Retina (tissue), 1 donor: ENCODE results near the gene CHPF.

Source experiments
- DNase-seq: peaks from one replicate; pipeline ENCODE4 v3.0.0-alpha.2; 2016

The CHPF gene

DNA sequence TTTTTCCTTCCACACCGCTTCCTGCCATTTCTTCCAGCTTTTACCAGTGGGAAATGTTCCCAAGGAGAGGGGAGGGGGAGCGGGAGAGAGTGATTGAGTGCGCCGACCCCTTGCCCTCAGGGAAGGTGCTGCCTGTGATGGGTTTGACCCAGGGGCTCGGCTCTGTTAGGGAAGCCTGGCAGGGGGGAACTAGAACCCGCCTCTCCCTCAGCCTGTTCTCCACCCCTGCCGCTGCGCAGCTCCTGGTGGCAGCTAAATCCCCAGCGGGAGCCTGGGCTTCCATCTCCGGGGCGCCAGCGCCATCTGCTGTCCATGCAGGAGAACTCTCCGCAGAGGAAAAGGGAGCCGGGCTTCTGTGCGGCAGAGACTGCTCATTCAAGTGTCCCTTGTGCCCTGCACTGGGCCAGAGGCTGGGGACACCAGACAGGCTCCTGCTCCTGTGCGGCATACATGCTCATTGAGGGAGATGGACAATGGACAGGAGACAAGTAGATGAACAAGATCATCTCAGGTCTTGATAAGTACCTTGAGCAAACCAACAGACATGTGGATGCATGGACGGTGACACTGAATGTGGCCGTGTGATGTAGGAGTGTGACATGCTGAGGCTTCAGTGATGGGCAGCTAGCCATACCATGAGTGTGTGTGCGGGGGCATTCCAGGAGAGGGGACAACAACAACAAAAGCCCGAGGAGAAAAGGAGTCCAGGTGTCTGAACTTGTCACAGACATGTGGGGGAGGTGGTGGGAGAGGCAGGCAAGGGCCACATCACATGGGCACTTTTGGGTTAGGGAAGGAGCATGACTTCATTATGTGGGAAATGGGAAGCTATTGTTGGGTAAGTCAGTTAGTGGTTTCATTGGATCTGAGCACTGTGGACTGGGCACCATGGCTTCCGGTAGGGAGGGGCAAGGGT, 13.3 kb downstream of the CHPF start:
- peak; percentile 93 for DNase-seq

DNA sequence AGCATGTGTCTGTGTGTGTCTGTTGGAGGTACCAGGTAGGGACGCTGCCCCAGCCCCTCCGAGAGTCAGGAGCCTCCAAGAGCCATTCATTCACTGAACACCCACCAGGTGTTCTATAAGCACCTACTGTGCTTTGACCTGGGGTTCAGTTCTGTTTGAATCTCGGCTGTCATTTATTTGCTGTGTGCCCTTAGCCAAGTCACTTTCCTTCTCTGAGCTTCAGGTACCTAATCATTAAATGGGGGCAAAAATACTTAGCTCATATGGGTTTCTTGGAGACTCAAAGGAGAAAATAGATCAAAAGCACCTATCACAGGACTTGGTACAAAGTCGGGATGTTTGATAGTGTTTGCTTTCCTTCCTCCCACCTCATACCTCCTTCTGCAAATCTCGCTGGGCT, 16.1 kb downstream of the CHPF start:
- DNase-seq = no peak

DNA sequence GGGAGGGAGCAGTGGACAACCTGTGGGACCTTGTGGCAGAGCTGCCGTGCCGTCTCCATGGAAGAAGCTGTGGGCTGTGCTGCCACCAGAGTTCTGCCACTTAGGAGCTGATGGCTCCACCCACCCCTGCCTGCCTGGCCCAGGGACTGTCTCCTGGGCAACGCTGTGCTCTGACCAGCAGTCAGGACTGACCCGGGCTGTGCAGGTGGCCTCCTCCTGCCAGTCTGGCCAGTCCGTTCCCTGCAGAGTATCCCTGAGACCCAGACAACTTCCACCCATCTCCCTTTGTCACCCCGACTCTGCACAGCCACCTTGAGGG, 16.6 kb downstream of the CHPF start:
- peak; percentile 50 for DNase-seq

DNA sequence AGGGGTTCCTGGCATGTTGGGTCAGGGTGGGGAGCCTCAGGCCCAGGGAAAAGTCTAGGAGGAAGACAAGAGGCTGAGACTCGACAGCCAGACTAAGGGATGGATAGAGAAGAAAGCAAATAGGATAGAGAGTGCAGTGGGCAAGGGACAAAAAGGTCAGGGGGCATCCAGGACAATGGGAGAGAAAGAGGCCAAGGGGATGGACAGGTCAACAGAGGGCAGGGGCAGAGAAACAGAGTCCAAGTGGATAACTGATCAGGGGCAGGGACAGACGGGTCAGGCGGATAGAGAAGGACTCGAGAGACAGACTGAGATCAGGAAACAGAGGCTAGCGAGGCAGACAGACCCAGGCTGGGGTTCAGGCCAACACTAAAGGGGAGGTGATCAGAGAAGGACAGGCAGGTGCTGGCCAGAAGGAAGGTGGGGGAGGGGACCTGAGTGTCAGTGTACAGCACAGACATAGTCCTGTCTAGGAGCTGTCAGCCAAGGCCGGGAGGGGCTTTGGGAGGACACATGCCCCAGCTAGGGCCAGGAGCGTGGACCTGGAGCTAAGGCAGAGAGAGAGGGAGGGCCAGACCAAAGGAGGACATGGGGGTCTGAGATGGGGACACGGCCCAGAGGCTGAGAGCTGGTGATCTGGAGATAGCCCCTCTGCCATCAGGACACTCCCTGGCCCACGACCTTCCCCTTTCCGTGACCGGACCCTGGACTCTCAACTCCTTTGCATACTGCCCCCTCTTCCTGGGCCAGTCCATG, 17.1 kb downstream of the CHPF start:
- no peak for DNase-seq

DNA sequence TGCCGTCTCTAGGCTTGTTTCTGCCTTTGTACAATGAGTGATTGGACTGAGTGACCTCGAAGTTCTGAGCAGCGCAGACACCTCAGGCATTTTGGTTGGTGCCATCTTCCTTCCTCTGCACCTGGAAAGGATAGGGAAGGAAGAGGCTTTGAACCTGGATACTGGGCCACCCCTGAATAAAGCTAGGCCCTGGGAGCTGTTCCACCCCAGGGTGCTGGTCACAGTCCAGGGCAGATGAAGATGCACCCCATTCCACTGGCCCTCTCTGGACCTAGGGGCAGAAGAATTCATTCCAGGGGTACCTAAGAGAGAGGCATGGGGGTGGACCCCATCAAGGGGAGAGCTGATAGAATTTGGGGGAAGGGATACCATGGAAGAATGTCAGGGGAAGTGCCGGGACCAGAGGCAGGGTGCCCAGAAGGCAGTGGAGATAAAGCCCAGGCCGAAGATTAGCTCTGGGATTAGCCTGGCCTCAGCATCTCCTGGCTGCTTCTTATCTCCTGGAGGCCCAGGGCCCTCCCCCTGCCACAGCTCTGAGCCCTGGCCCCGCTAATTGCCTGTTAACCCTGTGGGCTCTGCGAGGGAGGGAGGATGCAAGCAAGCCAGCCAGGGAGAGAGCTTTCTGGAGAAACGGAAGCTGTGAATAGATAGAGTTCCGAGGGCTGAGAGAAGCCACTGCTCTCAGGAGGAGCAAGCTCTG, 17.9 kb downstream of the CHPF start:
- DNase-seq = peak; percentile 66

DNA sequence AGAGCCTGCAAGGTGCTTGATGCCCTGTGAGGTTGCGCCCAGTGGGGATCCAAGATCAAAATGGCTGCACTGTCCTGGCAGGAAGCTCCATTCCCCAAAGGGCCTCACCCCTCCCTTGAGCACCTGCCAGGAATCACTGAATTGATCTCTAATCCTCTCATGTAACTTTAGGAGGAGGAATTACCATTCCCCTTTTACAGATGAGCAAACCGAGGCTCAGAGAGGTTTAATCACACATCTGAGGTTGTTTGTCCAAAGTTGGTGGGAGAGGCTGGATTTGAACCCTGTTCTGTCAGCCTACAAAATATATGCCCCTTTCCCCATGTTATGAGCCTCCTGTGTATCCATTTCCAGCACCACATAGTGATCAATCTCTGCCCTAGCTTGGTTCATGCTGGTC, 18.8 kb downstream of the CHPF start:
- no peak for DNase-seq

DNA sequence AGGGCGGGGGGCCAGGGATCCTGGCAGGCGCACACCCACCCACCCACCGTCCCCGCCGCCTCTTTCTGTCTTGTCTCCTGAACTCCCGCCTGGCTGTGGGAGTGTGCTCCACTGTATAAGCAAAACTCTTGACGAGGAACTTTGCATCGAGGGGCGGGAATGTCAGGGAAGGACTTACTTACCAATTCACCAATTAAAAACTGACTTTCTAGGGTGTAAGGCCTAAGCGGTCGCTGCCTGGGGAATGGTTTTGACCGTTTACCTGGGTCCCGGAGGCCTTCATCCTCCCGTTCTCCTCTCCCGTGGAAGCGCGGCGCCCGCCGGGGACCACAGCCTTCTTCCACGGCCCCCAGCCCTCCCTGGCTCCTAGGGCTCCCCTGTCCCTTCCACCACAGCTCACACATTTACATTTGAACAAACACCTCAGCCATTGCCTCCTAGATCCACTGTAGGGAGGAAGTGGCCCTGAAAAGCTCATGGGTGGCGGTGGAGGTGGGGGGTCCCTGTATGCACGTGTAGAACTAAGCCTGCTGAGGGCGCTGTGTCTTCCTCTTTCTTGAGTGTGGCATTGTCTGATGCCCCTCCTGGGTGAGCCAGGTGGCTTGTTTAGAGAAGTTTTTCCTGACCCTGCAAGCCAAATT, 20.5 kb downstream of the CHPF start:
- no peak for DNase-seq

DNA sequence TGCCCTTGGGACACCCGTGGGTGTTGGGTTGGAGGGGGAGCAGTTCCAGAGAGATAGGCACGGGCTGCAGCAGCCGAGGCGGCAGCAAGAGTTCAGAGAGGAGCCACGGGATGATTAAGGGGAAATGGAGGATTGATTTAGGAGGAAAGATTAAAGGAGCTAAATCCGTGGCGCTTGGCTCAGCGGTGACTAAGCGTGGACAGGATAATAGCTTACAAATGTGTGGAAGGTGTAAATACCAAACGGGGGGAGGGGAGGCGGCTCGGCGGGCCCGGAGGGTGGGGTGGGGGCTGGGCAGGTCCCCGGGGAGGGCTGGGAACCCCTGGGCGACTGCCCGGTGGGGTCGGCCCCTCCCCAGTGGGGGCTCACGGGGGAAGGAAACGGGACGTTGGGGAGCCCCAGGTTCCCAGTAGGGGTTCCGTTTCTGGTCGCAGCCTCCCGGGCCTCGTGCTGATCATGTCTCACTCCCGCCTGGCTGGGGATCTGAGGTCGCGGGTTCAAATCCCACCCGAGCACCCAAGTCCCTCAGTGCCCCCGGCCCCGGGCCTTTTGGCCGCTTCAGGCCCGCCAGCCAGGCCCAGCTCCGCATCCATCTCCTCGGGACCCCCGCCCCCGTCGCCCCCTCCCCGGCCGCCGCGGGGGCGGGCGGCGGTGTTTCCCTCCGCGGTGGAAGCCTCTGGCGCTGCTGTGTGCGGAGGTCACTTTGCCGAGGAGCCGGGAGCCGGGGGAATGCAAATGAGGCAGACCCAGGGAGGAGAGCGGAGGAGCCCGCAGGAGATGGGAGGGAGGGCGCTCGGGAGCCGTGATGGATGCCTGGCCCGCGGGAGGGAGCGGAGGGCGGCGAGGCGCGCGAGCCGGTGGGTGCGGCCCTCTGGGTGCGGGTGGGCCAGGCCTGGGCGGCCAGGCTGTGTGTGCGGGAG, 21.2 kb downstream of the CHPF start:
- DNase-seq = no peak

DNA sequence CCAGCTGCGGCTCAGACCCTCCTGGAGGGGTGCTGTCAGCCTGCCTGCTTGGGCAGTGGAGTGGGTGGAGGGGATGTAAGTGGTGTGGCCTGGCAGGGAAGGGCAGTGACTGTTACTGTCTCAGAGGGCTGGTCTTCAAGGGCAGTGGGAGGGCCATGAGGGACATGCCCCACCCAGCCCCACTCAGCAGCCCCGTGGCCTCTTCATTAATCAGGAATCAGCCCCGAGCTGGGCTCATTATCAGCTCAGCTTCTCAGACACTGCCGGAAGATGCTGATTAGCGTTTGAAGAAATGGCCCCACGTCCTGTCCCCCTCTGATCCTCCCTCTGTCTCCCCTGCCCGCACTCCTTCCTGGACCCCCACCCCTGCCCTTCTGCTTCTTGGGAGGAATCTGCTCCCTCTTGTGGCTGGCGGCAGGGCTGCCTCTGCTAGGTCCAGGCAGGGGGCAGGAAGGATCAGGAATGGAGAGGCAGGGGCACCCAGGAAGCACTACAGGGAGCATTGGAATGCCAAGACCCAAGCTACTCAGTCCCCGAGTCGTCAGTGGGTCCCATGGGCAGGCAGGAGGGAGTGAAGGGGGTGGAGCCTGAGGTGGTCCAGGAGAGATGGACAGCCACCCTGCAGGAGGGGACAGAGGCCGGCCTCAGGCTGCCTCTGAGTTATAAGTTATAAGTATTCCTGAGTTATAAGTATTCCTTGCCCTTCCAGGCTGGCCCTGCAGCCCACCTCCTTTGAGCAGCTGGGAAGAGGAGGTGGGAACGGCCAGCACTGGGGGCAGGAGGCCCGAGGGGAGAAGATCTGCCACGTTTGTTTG, 22.3 kb downstream of the CHPF start:
- DNase-seq = peak; percentile 79

DNA sequence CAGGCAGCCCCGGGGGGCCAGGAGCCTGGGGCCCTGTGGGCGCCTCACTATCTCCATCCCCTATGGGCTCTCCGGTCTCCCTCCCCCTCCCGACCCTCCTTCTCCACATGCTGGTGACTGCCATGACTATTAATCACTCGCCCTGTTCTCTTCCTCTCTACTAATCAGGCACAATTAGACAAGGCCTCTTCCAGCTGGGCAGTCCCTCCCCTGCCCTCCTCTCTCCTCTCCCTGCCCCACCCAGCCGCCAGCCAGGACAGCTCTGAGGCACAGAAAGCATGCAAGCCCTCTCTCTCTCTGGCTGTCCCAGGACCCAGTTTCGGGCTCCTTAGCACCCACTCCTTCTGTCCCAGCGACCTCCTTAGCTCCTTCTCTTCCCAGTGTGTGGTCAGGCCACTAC, 23.5 kb downstream of the CHPF start:
- DNase-seq = peak; percentile 39

DNA sequence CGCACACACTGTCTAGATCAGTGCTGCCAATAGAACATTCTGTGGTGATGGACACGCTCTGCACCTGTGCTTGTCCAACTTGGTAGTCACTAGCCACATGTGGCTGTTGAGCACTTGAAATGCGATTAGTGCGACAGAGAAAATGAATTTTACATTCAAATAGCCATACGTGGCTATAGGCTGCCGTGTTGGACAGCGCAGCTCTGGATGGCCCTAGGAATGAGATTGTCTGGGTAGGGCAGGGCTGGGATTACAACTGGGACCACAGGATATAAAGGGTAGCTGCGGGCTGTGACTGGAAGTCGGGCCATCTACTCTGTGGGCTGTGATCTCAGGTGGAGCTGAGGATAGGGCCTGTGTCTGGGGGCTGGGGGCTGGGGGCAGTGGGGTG, 24.1 kb downstream of the CHPF start:
- DNase-seq = no peak

DNA sequence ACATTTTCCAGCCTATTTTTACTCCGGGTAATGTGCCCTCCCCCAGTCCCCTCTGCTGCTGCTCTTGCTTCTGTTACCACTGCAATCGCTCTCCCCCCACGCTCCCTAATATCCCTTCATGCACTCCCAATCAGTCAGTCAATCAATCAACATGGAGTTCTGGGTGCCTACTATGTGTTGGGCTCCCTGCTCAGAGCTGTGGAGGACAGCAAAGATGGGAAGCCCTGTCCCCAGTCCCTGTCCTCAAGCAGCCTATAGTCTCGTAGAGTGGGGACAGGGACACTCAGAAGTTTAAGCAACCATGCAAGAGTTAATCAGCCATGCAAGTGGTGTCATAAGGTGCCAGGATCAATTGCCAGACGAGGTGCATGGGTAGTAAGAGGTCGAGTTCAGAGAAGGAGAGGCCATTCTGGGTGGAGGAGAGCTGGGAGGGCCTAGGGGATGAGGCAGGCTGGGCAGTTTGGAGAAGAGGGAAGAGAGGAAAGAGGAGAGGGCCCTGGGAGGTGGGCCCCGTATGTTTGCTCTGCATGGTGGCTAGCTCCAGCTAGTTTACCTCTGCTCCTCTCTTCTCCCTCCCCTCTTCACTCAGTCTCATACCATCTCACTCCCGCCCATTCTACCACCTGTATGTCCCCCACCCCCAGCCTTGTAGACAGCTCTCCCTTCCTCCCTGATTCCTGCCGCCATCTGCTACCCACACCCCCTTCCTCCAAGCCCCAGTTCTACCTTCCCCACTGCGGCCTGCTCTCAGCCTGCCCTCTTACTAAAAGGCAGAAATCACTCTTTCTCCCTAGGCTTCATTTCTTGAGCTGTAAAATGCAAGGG, 25.4 kb downstream of the CHPF start:
- DNase-seq = no peak

DNA sequence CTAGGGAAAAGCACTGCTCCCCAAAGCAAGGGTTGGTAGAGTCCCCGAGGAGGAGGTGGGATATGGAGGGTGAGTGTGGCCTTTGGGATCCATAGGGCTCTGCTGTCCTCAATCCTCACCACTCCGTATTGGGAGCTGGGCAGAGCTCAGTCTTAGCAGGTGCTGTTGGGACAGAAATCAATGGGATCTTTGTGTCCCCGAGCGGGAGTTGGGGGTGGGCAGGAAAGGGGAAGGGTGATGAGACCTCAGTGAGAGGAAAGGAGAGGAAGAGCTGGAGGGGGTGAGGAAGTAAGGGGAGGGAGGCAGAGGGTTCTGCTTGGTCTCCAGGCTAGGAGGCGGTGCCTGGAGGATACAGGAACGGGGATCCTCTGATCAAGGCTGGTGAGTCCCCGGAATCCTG, 26.7 kb downstream of the CHPF start:
- DNase-seq = no peak

DNA sequence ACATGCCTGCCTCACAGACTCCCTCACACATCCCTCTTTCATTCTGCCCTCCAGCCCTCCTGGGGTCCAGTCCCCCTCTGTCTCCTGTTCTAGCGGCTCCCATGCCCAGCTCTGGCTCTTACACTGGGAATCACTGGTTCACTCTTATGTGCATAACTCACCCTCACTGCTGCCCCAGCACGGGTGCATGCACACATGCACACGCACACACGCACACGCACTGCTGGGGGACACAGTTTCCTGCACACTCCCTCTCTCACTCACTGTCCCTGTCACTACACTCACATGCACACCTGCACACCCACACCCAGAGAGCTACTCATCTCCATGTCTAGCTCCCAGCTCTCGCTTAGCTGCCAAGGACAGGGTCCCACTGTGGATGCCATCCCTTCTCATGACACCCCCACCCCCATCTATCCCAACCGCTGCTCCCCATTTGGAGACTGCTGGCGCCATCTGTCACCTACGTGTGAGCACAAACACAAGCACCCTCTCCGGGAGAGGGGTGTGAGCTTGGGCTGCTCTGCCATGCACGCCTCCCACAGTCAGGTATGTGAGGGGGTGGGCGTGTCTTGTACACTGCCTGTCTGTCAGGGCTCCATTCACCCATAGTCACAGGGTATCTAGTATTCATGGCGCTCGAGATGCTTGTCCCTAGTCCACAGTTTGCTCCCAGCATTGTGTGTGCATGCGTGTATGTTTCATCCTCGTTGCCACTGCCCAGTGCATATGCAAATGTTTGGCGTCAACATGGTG, 27.6 kb downstream of the CHPF start:
- DNase-seq = no peak

DNA sequence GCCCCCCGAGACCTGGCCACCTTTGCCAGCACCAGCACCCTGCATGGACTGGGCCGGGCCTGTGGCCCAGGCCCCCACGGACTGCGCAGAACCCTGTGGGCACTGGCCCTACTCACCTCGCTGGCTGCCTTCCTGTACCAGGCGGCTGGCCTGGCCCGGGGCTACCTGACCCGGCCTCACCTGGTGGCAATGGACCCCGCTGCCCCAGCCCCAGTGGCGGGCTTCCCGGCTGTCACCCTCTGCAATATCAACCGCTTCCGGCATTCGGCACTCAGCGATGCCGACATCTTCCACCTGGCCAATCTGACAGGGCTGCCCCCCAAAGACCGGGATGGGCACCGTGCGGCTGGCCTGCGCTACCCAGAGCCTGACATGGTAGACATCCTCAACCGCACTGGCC, 28.8 kb downstream of the CHPF start:
- peak; percentile 46 for DNase-seq

DNA sequence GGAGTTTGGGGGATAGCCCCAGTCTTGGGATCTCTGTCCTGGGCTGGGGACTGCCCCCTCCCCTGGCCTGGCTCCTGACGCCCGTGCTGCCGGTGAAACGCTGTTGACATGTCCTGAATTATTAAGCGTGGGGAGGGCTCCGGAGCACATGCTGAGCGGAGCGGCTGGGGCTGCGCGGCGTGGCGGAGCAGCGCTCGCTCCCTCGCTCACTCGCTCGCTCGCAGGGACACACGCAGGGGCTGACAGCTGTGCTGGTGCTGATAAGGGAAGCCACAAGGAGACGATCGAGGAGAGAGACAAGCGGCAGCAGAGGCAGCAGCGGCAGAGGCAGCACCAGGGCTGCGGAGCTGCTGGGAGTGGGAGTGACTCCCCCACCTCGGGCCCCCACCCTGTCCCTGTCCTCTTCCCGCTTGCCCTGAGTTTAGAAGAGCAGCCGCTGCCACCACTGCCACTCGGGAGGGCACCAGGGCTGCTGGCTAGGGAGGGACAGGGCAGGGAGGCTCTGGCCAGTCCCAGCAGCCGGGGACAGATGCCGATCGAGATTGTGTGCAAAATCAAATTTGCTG, 29.3 kb downstream of the CHPF start, which contains the start of gene ASIC4:
Gene ASIC4, plus strand, starts transcription at position 287 of the 566 bp plus-strand sequence. Its CDS starts 243 bp downstream, at position 530.
- peak; percentile 86 for DNase-seq

DNA sequence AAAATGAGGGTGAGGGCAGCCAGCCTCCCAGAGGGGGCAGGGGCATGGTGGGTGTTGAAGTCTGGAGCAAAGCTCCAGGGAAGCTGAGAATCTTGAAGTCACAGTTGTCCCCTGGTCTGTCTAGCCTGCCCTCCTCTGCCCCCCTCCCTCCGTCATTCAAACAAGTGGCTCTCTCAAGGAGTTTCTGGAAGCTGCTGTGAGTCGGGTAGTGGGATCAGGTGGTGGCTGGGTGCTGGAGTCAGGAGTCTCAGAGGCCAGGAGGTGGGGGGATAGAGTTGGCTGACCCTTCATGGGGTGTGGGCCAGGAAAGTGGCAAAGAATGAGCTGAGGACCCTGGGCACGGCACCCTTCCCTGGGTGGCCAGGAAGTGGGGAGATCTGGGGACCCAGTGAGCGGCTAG, 29.8 kb downstream of the CHPF start:
- no peak for DNase-seq

DNA sequence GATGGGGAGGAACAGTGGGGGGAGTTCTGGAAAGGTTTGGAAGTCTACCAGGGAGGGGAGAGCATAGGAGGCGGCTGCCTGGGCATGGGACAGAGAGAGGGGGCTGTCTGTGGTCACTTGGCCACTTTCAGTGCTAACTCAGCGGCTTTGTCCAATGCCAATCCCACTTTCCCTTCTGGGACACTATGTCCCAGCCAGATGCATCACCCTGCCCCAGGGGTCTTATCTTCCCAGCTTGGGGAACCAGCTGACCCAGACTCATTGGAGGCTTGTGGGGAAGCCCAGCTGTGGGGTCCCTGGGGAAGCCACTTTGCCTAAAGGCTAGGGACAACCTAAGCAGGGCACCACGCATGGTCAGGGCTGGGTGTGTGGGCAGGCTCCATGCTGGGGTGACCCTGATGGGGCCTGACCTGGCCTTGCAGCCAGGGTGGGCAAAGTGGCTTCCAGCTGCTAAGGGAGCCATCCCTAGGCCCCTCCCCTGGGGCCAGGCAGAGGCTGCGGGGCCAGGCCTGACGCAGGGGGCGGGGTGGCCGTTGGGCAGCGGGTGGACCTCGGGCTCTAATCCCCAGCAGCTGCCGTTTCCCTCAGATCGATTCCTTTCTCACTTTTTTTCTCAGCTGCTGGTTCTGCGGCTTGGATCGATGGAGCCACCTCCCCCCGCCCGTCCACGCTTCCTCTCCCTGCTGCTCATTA, 30.9 kb downstream of the CHPF start:
- peak; percentile 87 for DNase-seq
